Transverse colon (tissue), 4 donors: ENCODE measurements around the gene LRP4.
"Not testable (repeated sequence)": the region's sequence is repeated elsewhere in the genome, so short reads cannot be mapped to it uniquely, and the experiment has no call there.

Experiments used
- CTCF ChIP-seq, 5 experiments: fragments of 200-600 bp in 3 of 5; fragments of 450-650 bp in 2 of 5; sonication (generic) in 3 of 5; IDR thresholded peaks; 1 replicate in 2 of 5; 2 replicates in 3 of 5; pipeline ENCODE4 v1.5.1; 2016 to 2017; ENCODE audit warnings: antibody characterized with exemption in 5 of 5, inconsistent platforms in 3 of 5, mild to moderate bottlenecking in 2 of 5, moderate library complexity in 1 of 5
- EP300 ChIP-seq: sonication (generic); formaldehyde crosslinking; IDR thresholded peaks from one replicate; pipeline ENCODE4 v1.6.1; 2017; ENCODE audit warnings: antibody characterized with exemption, low read depth
- POLR2A ChIP-seq: fragments of 450-650 bp; IDR thresholded peaks from one replicate; pipeline ENCODE4 v1.6.1; 2016; ENCODE audit warnings: antibody characterized with exemption, mild to moderate bottlenecking, moderate library complexity
- POLR2AphosphoS5 ChIP-seq, 3 donors: sonication (generic); formaldehyde crosslinking; IDR thresholded peaks; one replicate each; pipeline ENCODE4 v1.6.1; 2016; ENCODE audit warnings: antibody characterized with exemption in 3 of 3

- not testable (repeated sequence) for TF ChIP-seq CTCF (IDR thresholded peaks at IDR 0.05); EP300; POLR2A; POLR2AphosphoS5 (IDR thresholded peaks at IDR 0.05)
Observed at GRCh38 chr11:46927928-46928327, 9.6 kb upstream of the LRP4 start.
